ENCODE data around the gene DLAT.
"Not testable (repeated sequence)": the region's sequence is repeated elsewhere in the genome, so short reads cannot be mapped to it uniquely, and the experiment has no call there.

Gene DLAT

DNA sequence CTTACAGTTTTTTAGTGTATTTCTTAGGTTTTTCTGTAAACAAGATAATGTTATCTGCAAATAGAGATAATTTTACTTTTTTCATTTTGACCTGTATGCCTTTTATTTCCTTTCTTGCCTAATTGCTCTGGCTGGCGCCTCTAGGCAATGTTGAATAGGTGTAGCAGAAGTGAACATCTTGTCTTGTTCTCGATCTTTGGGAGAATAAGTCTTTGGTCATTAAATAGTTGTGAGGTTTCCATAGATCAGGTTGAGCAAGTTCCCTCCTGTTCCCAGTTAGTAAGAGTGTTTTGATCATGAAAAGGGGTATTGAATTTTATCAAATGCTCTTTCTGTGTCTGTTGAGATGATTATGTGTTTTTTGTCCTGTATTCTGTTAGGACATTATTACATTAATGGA lies 24.6 kb downstream of the DLAT start:
- DNase-seq (ENCODE audit: low read depth), result no peak

DNA sequence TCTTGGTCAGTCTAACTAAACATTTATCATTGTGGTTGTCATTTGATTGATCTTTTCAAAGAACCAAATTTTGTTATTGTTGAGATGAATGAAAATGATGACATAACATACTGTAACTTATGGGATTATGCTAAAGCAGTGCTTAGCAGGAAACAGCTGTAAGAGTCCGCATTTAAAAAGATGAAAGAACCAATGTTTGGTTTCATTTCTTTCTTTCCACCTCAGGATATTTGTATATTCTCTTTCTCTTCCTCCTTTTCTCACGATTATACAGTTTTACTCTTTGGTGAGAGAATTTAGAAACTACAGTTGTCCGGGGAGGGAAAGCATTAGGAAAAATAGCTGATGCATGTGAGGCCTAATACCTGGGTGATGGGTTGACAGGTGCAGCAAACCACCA lies 25.5 kb downstream of the DLAT start:
- DNase-seq (ENCODE audit: low read depth), result no peak

DNA sequence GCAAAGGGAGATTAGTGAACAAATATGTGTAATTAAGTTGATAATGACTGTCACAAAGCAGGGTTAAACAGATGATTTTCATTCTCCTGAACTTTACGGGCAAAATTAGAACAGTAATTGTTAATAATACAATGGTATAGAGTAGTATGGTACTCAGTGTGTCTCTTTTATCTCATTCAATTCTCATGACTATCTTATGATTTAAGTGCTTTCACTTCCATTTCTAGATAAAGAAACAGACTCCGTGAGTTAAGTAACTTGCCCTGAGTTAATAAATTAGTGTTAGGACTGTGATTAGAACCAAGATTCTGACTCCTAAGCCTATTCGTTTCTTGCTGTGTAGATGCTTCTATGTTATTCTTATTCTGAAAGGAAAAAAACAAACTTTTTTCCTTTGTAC lies 26.6 kb downstream of the DLAT start:
- no peak for DNase-seq (ENCODE audit: low read depth)

DNA sequence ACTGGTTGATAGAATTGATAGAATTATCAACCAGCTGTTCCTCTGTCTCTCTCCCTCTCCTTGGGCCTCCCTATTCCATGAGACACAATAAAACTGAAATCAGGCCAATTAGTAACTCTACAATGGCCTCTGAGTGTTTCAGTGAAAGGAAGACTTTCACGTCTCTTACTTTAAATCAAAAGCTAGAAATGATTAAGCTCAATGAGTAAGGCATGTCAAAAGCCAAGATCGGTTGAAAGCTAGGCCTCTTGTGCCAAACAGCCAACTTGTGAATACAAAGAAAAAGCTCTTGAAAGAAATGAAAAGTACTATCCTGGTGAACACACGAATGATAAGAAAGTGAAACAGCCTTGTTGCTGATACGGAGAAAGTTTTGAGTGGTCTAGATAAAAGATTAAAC lies 32.0 kb downstream of the DLAT start:
- no peak for DNase-seq (ENCODE audit: low read depth)

DNA sequence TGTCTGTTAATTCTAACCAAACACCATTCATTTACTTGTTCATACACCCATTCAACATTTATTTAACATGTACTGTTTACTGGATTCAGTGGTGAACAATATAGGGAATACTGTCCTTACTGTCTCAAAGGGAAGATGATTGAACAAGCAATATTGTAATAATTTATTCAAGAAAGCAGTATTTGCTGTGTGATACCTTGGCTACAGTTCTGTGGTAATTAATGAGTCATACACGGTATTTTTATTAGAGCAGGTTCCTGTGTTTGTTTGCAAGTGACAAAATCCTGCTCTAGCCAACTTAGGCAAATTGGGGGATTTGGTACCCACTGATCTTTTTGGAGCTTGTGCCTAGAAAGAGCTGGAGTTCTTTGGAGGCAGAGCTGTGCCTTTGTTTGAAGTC lies 32.9 kb downstream of the DLAT start:
- no peak for DNase-seq (ENCODE audit: low read depth)

DNA sequence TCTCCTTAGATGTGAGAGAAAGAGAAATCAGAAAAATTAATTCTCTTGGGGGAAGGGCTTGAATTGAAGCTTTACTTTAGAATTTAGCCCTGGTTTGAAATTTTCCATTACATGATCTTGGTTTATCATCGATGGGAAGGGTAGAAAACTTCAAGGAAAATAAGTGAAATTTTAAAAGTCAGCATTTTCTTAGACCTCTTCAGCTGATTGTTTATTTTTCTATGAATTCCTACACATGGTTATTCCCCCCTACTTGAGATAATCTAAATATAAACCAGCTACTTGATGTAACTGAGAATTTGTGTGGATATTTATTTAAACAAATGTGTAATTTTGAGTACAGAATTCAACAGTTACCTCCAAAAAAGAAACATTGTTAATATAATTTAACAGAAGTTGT lies 37.7 kb downstream of the DLAT start:
- DNase-seq (ENCODE audit: low read depth), result no peak

DNA sequence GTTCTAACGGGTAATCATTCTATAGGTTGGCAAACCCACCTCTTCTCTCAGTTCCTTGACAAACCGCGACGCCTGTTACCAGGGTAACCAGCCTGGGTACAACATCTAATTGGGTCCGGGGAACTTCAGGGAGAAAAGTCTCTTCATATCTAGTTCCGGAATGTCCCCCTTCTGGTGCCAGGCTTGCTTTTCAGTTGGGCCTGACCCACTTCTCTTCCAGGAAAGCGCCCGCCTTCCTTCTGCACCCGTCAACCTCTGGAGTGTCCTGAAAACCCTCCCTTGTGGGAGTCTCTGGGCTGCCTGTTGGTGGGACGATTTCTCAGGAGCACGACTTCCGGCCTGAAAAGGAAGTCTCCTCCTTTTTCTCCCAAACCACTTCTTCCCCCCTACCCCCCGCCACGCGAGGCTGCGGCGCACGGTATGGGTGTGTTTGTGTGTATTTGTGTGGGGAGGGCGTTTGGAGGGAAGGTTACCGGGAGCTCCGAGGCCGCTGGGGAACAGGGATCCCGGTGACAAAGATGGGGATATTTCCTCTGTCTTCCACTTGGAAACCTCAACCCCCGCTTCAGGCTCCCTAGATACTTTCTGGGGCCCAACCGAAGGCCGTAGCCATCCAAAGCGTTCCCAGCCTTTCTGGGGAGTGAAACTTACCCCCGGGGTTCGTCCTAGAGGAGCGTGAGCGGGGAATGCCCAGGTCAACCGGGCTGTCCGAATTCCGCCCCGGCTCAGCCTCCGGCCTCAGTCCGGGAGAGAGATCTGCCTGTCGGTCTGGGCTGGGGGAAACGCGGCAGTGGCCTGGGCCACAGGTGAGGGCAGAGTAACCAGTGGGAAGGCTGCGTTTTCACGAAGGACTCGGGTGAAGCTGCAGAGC lies 49.0 kb downstream of the DLAT start, which contains the start of the genes NKAPD1 and PIH1D2:
TSS of gene NKAPD1 (plus strand) at position 359 of the 871 bp plus-strand sequence. CDS start 1,276 bp downstream, outside the sequence.
TSS of gene PIH1D2 (minus strand) at position 77 of the 871 bp plus-strand sequence. CDS start 843 bp downstream, outside the sequence.
- peak; percentile 72 for DNase-seq (ENCODE audit: low read depth)

DNA sequence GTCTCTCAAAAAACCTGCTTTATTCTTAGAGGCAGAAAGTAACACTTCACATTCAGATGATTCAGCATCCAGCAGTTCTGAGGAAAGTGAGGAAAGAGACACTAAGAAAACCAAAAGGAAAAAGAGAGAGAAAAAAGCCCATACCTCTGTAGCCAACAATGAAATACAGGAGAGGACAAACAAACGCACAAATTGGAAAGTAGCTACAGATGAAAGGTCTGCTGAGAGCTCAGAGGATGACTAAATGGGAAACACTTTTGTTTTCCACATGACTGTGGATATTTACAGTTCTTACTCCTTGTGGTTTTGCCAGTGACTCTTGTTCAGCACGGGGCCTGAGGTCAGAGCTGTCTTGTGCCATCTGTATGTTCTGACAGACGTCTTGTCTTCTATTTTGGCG lies 57.5 kb downstream of the DLAT start:
- DNase-seq (ENCODE audit: low read depth), result no peak

DNA sequence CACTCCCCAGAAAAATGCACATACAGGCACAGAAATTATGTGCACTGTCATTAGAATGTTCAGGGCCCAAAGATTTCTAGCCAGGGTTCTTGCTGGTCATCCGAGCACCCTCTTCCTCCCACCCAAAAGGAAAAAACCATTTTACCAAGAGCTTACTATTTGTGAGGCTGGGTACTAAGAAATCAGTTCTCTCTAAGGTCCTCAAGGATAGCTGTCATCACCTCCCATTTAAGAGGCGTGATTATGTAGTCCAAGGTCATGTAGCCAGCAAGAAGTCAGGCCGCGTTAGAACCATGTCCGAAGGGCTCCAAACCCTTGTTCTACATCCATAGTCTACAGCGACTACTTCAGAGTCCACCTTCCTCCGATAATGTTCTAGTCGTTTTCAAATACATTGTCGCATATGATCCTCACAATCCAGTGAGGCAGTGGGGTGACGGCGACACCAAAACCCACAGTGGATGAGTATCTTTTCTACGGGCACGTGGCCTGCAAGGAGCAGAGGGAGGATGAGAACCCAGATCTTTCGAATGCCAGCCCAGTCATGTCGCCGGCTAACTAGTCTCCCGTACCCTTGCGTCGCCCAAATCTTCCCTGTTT lies 60.7 kb downstream of the DLAT start:
- DNase-seq (ENCODE audit: low read depth), result peak; percentile 24

DNA sequence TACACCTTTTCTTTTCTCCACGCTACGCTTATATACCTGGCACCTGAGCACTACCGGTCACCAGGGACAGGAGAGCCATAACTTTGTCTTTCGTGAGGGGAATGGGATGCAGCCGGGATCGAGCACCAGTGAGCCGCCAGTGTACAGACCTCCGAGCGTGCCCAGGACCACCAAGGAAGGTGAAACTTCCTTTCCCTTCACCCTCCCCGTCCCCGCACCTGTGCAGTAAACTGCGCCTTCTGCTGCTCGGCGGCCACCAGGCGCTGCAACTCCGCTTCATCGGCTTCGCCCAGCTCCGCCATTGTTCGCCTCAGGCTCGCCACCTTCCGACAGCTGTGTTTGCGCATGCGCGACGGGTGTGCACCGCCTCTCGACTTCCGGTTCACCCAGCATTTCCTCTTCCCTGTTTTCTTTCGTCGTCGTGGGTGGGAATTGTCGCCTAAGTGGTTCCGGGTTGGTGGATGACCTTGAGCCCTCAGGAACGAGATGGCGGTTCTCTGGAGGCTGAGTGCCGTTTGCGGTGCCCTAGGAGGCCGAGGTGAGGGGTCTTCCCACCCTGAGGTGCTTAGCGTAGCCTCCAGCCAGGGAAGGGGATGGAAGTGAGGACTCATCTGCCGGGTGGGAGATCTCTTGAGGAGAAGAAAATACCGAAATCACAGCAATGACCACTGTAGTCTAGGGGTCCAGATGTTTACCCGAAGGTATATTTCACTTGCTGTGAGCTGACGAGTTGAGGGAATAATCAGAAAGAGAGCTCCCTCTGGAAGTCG lies 61.4 kb downstream of the DLAT start, which contains the start of the genes SDHD and TIMM8B:
TSS of gene SDHD (plus strand) at position 452 of the 770 bp plus-strand sequence. CDS start at position 487, 35 bp downstream.
TSS of gene TIMM8B (minus strand) at position 335 of the 770 bp plus-strand sequence. CDS start at position 302, 33 bp downstream.
- peak; percentile 93 for DNase-seq (ENCODE audit: low read depth)

DNA sequence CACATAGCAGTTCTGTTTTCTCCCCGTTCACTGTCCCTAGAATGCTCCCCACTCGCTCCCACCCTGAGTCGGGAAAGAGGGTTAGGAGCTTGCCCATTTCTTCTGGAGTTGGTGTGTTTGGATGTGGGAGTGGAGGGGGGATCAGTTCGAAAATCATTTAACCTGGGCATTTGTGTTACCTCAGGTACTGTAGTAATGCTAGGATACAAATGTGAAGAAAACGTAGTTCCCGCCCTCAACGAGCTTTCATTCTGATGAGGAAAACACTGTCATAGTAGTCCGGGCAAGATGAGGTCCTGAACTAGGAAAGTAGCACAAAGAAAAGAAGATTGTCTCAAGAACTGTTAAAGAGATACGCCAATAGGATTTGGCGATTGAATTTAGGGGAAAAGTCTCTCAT lies 62.0 kb downstream of the DLAT start:
- no peak for DNase-seq (ENCODE audit: low read depth)

DNA sequence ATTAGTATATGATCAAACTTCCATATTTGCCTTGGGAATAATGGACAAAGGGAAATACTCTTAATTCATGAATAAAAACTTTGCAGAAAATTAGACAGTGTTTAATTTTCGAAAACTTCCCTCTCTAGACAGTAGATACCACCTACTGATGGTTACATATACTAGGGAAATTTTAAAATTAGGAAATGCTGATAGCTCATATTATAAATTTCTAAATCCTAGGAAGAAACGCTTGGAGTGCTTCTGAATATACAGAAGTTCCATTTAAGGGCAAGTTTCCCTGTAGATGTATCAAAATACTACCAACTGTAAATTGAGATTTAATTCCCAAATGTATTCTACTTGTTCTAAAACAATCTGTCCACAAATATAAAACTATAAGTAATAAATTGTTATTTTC lies 70.1 kb downstream of the DLAT start:
- DNase-seq (ENCODE audit: low read depth), result not testable (repeated sequence)

DNA sequence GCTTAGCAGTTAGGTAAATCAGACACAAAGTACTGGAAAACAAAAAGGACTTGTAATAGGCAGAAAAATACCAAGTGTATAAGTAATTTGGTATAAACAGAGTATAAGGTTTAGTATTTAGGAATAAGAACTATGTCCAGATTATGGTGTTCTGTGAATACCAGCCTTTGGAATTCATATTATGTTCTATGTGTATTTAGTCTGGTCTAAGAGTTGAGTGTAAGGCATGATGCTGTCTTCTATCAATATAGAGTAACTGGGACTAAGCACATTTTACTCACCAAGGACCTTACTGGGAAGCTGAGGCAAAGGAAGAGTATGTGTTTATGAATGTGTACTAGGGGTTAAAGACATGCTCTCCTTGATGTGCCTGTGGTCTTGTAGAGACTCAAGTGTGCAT lies 71.0 kb downstream of the DLAT start:
- no peak for DNase-seq (ENCODE audit: low read depth)

DNA sequence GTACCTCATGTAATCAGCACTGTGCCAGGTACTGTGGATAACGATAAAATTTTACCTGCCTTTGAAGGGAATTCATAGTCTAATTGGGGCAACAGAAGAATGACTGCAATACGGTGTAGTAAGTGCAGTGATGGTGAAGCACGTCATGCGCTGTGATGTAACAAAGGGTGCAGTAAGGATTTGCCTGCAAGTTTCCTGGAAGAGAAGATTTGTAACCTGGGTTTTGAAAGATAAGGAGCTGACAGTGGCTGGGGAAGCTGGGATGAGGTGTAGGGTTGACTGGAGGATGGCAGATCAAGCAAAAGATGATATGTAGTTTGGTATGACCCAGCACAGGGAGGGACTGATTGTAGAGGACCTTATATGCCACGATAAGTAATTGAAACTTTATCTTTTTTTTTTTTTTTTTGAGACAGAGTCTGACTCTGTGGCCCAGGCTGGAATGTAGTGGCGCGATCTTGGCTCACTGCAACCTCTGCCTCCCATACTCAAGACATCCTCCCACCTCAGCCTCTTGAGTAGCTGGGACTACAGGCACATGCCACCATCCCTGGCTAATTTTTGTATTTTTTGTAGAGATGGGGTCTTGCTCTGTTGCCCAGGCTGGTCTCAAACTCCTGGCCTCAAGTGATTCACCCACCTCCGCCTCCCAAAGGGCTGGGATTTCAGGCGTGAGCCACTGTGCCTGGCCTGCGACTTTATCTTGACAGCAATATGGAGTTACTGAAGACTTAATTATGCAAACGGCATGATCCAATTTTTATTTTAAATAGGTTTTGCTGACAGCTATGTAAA lies 72.7 kb downstream of the DLAT start:
- DNase-seq (ENCODE audit: low read depth), result no peak

DNA sequence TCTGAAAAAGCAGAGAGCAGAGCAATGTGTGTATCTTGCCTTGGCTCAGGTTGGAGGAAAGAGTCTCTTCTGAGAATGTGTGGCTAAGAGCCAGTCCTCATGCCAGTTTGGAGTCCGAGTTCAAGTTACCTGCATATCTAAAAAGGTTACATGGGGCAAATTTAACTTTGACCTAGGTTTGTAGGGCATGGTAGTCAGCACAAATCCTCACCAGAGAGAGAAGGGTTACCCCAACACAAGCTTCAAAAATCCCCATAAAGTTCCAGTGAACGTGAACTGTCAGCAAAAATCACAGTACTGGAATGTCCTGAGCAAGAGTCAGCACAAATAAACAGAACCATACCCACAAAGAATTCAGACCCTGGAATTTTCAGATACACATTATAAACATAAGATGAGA lies 75.3 kb downstream of the DLAT start:
- DNase-seq (ENCODE audit: low read depth), result no peak

DNA sequence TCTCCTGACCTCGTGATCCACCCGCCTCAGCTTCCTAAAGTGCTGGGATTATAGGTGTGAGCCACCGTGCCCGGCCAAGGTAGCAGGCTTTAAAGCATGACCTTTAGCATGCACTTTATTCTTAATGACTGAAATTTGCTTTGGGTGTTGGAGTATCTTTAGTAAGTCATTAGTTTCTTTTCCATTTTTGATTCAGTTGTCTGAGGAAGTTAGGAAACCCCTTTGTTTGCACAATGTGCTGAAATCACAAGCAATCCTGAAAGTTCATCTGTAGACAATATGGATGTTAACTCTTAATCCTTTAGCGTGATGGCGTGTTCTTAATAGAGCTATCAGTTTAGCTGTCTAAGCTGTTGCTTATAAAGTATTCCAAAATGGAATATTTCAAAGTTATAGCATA lies 78.2 kb downstream of the DLAT start:
- no peak for DNase-seq (ENCODE audit: low read depth)

DNA sequence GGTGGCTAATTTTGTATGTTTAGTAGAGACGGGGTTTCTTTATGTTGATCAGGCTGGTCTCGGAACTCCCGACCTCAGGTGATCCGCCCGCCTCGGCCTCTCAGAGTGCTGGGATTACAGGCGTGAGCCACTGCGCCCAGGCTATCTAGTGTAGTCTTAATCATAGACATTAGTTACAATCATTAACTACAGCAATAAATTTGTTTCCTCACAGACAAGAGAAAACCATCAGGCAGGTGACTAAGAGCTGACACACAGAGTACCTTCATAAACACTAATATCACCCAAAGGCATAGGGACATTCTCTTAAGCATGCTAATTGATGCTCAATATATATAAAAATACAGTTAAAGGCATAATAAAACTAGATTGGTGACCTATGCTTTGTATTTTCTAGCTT lies 80.9 kb downstream of the DLAT start:
- no peak for DNase-seq (ENCODE audit: low read depth)

Data from stimulated activated CD4-positive, alpha-beta T cell treated with anti-CD3 and anti-CD28 coated beads, Interleukin-2, amount 100 ng/mL, for 4 hours (primary cell).